GM12864 (cell line): ENCODE measurements around the gene SWI5.

Experiments
- DNase-seq: peaks from one replicate; pipeline ENCODE4 v3.0.0-alpha.2; 2011; ENCODE audit warnings: low read depth
- H3K4me3 ChIP-seq: 2 replicates; pipeline ENCODE4 v1.5.1; 2011; ENCODE audit warnings: mild to moderate bottlenecking, low read depth, low read length, control low read depth
- CTCF ChIP-seq: IDR thresholded peaks from 2 replicates; pipeline ENCODE4 v1.5.1; 2011; ENCODE audit warnings: low read depth, mild to moderate bottlenecking, moderate library complexity, low read length, control low read depth, inconsistent platforms; ENCODE audit errors: missing control alignments

The SWI5 gene

GRCh38 chr9:128280084-128280622 lies 4.1 kb downstream of the SWI5 start:
- no peak for DNase-seq
- TF ChIP-seq CTCF: no peak

GRCh38 chr9:128282500-128282899 lies 6.4 kb downstream of the SWI5 start:
- no peak for TF ChIP-seq CTCF
- DNase-seq: no peak
- no peak overlapping the region for H3K4me3 ChIP-seq

More at GRCh38 chr9:128280084-128280622, 4.1 kb downstream of the SWI5 start:
- no peak overlapping the region for H3K4me3 ChIP-seq

GRCh38 chr9:128285033-128285784 lies 9.1 kb downstream of the SWI5 start:
- no peak for TF ChIP-seq CTCF
- H3K4me3 ChIP-seq: no peak overlapping the region
- DNase-seq: no peak

- H3K4me3 ChIP-seq: no peak overlapping the region
- no peak for DNase-seq
- no peak for TF ChIP-seq CTCF
Observed at GRCh38 chr9:128286440-128286839, 10.4 kb downstream of the SWI5 start.

- no peak overlapping the region for H3K4me3 ChIP-seq
- DNase-seq: no peak
- TF ChIP-seq CTCF: no peak
Observed at GRCh38 chr9:128288273-128289004, 12.4 kb downstream of the SWI5 start.

- H3K4me3 ChIP-seq: no peak overlapping the region
- no peak for TF ChIP-seq CTCF
- no peak for DNase-seq
Observed at GRCh38 chr9:128292009-128292408, 15.9 kb downstream of the SWI5 start.
